Measurements from ENCODE around the gene RAPGEF2. TPM values are rescaled to one million over a fixed set of nuclear protein-coding genes. Genes with fewer than 3 reads are reported as not detected.

The RAPGEF2 gene
- total and polyA plus RNA-seq, 9 of the 15 experiments (the other 6 are each of a cell fraction or from before 2014, with no cell fraction given): 3.1 to 32.6 (median 23.1) TPM

GRCh38 chr4:159103384-159103990, 608 bp downstream of the RAPGEF2 start:
- peaks cover 4% of the 10 kb centered on the region; the same call in 1 of the 2 replicates for H4K20me1 ChIP-seq (replicated peaks; ENCODE audit: control insufficient read depth, insufficient read depth, low read length)
- H3K27me3 ChIP-seq (ENCODE audit: control insufficient read depth in 2 of 2, insufficient read depth in 2 of 2, low read length in 2 of 2): no peaks in the 10 kb centered on the region
- H3K9me1 ChIP-seq (ENCODE audit: control insufficient read depth, insufficient read depth, low read length): no peaks in the 10 kb centered on the region
- intact Hi-C loops (cut with micrococcal nuclease): loop anchor here (2.0 to 10.0 kb wide), 2 partner anchors 61 to 341 kb away; no protein-coding TSS in a partner anchor
- H3K36me3 ChIP-seq (ENCODE audit: control insufficient read depth, insufficient read depth, low read length): no peaks in the 10 kb centered on the region
- CTCF ChIA-PET (ENCODE audit: low intra/inter-chr PET ratio): interaction anchor here (0.9 kb wide), 1 partner anchor 72 kb away, joined by 3 read pairs; no protein-coding TSS in a partner anchor
- H3K9ac ChIP-seq (ENCODE audit: insufficient read depth in 1 of 2, low read depth in 2 of 2, low read length in 2 of 2): peak overlapping the region; percentile 72 to 97
- peaks cover 51% of the 10 kb centered on the region for H3K79me2 ChIP-seq (ENCODE audit: control insufficient read depth, insufficient read depth, low read length)
- H3K9me3 ChIP-seq (replicated peaks; ENCODE audit: control insufficient read depth, insufficient read depth, low read depth, low read length): no peaks in the 10 kb centered on the region
- in situ Hi-C loops (cut with MboI): no loop called here
- WGBS (ENCODE audit: insufficient coverage, low coverage, missing lambda C conversion rate): 1% methylated on average over 25 of the region's 72 CpGs
- FAIRE-seq (no peak), ATAC-seq (peak; percentile 36), DNase-seq (ENCODE audit: extremely low read depth in 1 of 4, low spot score in 3 of 4) (peak; percentile 50 to 55 (median 54))
- H3K4me1 ChIP-seq (replicated peaks in 1 of 2; ENCODE audit: control insufficient read depth in 2 of 2, insufficient read depth in 2 of 2, low read length in 2 of 2): peaks cover 13 to 38% of the 10 kb centered on the region in 2 experiments
- no TSS peak for BruUV-seq (replicated peaks)
- H3K4me2 ChIP-seq (ENCODE audit: insufficient read depth, low read length): peak overlapping the region; percentile 92
- POLR2A ChIA-PET: interaction anchor here (0.5 to 0.6 kb wide), 2 partner anchors 179 to 505 kb away, joined by 3 to 4 read pairs; no protein-coding TSS in a partner anchor
- H3K27ac ChIP-seq (ENCODE audit: extremely low read depth, low read depth, low read length): peak overlapping the region; percentile 83
- H3K4me3 ChIP-seq: peak overlapping the region; percentile 93
- H2AFZ ChIP-seq (ENCODE audit: low read depth, low read length): peak overlapping the region; percentile 78
- TF ChIP-seq ZNF830 (CRISPR knock-in tag; IDR thresholded peaks at IDR 0.05) (no peak), ZNF740 (CRISPR knock-in tag; IDR thresholded peaks at IDR 0.05) (peak; percentile 33; the same call in 1 of the 2 replicates), ZNF740 (tag; IDR thresholded peaks at IDR 0.05) (no peak), POLR2G (IDR thresholded peaks at IDR 0.05; ENCODE audit: low read depth, low read length) (peak; percentile 3; the same call in 1 of the 2 replicates), MTA3 (IDR thresholded peaks at IDR 0.05; ENCODE audit: borderline replicate concordance) (peak; percentile 21; the same call in 1 of the 2 replicates), RAD21 (CRISPR knock-in tag; conservative IDR thresholded peaks at IDR 0.05 in 1 of 2, IDR thresholded peaks at IDR 0.05 in 1 of 2) (0 out of 4 replicates have a peak, but pooled peaks of 1 of the 2 experiments have one; percentile 17), ZBTB7A (IDR thresholded peaks at IDR 0.05; ENCODE audit: borderline replicate concordance, control insufficient read depth, low read depth, low read length) (peak; percentile 84; the same call in 1 of the 2 replicates), RBBP5 (IDR thresholded peaks at IDR 0.05; ENCODE audit: borderline replicate concordance, insufficient read depth, low read length, poor library complexity, severe bottlenecking) (peak; percentile 83), CHD1 (IDR thresholded peaks at IDR 0.05; ENCODE audit: low read length) (peak; percentile 78), ZNF395 (CRISPR knock-in tag; IDR thresholded peaks at IDR 0.05) (0 out of 2 replicates have a peak, but pooled peaks have one; percentile 11), AFF4 (CRISPR knock-in tag; IDR thresholded peaks at IDR 0.05) (0 out of 2 replicates have a peak, but pooled peaks have one; percentile 16), HDAC1 (IDR thresholded peaks at IDR 0.05) (peak in 1 of 2 experiments; percentile 16; a peak in 1 of 4 replicates), ZFX (CRISPR knock-in tag; IDR thresholded peaks at IDR 0.05) (peak; percentile 86)
